GM10248 (cell line): Measurements from ENCODE around the gene DIP2B.

Source experiments
- CTCF ChIA-PET: fragments of 300-600 bp; sonication (Branson Sonifier 250); formaldehyde crosslinking; extraction: SDS; loops from one replicate; lab custom pipeline; 2021; ENCODE audit warnings: antibody characterized with exemption; lab: Yijun Ruan, JAX
- POLR2A ChIA-PET: fragments of 350-650 bp; sonication (Branson Sonifier 250); formaldehyde crosslinking; extraction: SDS; loops from one replicate; lab custom pipeline; 2020; ENCODE audit warnings: antibody characterized with exemption; lab: Yijun Ruan, JAX
- DNase-seq: peaks from one replicate; pipeline ENCODE4 v3.0.0; 2012; ENCODE audit errors: extremely low spot score
- TF ChIP-seq, protein P1 (sequence below): IDR thresholded peaks from 2 replicates; pipeline ENCODE4 v1.5.1; 2012; ENCODE audit warnings: mild to moderate bottlenecking, low read depth; ENCODE audit errors: extremely low read depth, missing control alignments, control extremely low read depth

The DIP2B gene

DNA sequence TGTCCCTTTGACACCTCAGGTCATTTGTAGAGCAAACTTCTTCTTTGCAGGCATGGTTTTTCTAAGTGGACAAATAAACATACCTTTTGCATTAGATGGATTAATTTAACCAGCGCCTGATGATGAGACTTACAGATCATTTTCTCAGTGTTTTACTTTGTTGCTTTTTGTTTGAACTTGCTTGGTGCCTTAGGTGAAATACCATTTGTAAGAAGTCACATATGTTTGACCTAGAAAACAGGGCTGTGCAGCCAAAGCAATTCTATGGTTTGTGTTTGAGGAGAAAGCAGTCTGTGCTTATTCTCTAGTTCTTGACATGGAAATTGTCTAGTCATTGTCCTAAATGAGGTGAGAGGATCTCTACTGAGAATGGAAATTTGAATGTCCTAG, 111.1 kb downstream of the DIP2B start:
- no peak for DNase-seq
- ChIA-PET CTCF (interaction anchor here (0.7 to 1.6 kb wide), 5 partner anchors 13 to 112 kb away, joined by 3 to 8 read pairs (median 5); partner anchors contain the start of gene DIP2B), POLR2A (no interaction called here)
- TF ChIP-seq, protein P1, sequence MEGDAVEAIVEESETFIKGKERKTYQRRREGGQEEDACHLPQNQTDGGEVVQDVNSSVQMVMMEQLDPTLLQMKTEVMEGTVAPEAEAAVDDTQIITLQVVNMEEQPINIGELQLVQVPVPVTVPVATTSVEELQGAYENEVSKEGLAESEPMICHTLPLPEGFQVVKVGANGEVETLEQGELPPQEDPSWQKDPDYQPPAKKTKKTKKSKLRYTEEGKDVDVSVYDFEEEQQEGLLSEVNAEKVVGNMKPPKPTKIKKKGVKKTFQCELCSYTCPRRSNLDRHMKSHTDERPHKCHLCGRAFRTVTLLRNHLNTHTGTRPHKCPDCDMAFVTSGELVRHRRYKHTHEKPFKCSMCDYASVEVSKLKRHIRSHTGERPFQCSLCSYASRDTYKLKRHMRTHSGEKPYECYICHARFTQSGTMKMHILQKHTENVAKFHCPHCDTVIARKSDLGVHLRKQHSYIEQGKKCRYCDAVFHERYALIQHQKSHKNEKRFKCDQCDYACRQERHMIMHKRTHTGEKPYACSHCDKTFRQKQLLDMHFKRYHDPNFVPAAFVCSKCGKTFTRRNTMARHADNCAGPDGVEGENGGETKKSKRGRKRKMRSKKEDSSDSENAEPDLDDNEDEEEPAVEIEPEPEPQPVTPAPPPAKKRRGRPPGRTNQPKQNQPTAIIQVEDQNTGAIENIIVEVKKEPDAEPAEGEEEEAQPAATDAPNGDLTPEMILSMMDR = no peak

DNA sequence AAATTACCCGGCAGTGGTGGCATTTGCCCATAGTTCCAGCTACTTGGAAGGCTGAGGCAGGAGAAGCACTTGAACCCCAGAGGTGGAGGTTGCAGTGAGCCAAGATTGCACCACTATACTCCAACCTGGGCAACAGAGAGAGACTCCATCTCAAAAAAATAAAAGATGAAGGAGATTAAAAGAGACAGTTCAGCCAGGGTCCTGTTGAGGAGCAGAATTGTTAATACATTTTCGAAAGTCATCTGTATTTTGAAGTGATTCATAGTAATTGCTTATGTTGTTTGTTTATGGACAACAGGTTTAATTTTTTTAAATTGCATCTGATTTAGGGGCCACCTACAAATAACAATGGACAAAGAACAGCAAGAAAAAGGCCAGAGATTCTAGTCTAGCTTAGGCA, 112.9 kb downstream of the DIP2B start:
- ChIA-PET POLR2A (no interaction called here), CTCF (interaction anchor here (1.6 kb wide), 1 partner anchor 113 kb away, joined by 4 read pairs; the partner anchor contains the start of gene DIP2B)
- no peak for DNase-seq
- TF ChIP-seq, protein P1 = no peak

DNA sequence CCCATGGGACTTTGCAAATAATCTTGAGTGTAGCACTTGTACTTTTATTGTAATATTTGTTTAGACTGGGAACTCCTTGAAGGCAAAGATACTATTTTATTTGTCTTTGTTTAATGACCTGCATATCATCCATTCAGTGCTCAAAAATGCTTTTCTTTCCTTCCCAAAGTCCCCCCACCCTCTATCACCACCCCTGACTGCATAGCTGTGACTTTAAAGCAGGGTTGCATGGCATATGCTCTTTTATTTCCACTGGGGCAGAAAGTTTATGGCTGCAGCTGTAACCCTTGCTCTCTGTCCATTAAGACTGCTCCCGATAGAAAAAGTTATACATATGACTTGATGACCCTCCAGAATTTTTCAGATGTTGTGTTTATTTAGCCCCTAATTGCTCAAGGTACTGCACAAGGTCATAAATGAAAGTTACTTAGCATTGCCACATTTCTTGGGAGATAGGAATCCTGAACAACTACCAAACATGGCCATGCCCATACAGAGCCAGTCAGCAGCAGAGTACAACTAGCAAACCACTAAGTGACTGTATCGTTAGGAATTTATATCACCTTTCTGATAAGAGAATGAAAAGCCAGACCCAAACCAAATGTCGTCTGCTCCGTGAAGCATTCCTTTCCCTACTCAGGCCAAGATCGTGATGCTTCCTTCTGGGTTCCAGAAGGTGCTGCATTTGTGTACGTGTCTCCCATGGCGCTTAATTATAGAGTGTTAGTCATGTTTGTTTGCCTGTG, 114.3 kb downstream of the DIP2B start:
- TF ChIP-seq, protein P1 = no peak
- CTCF ChIA-PET = no interaction called here
- POLR2A ChIA-PET = no interaction called here
- no peak for DNase-seq

DNA sequence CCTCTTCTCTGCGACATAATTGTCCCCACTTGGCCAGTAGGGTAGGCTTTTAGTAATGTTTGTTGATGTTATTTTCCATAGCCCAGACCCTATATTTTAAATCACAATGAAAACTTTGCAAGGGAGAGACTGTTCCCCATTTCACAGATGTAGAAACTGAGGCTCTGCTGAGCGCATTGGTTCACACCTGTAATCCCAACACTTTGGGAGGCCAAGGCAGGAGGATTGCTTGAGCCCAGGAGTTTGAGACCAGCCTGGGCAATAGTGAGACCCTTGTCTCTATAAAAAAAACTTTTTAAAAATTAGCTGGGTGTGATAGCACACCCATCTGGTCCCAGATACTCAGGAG, 114.8 kb downstream of the DIP2B start:
- POLR2A ChIA-PET = no interaction called here

DNA sequence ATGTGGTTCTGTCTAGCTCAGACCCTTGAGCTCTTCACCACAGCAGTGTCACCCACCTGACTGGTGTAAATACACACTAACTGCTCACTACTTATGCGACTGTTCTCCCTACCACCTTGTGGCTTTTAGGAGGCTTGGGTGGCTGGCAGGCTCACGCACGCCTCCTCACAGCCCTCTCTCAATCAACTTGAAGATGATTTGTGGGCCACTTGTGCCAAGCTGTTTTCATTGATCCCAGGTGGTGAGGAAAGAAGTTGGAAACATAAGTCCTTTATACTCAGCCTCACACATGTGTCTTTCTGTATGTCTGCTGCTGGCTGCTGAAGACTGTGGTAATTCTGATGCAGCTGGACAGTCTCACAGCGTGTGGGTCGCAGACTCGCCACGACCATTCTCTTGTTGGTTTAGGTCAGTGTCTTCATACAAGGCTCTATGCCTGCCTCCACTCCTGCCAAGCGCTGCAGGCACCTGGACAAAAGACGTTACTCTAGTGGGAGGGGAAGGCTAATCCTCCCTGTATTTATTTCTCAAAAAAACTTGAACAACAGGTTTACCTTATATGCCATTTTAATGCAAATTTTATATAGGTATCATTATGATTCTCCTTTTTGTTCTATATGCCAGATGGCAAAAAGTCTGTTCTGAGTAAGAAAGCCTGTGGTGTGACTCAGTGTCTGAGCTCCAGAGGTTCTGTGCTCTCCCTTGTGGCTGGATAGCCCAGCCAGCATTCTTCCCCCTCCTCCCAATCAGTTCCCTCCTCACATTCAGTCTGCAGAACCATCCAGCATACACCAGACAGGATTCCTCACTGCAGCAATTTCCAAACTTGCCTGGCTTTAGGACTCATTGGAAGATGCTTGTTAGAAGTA, 115.6 kb downstream of the DIP2B start:
- DNase-seq = no peak
- TF ChIP-seq, protein P1 = no peak
- ChIA-PET POLR2A (no interaction called here), CTCF (interaction anchor here (1.0 to 2.8 kb wide), 3 partner anchors 11 to 116 kb away, joined by 3 to 9 read pairs (median 8); partner anchors contain the start of gene DIP2B)

More for the DNA sequence above, 114.8 kb downstream of the DIP2B start:
- no peak for DNase-seq
- TF ChIP-seq, protein P1 = no peak
- CTCF ChIA-PET = interaction anchor here (2.8 kb wide), 1 partner anchor 19 kb away, joined by 9 read pairs; no protein-coding TSS in a partner anchor

DNA sequence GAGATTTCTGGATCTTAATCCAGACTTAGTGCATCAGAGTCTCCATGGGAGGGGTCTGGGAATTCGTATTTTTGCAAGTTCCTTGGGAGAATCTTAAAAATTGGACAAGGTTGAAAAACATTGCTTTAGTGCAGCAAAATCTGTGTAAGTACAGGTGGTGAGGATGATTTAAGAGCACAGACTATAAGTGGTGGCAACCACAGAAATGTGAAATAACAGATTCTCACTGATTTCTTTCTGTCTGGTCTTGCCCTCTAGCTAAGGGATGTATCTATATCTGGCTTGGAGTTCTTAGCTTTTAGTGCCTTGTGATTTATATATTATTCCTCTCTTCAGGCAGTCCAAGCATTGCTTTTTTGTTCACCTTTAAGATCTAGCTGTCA, 116.2 kb downstream of the DIP2B start:
- ChIA-PET POLR2A (no interaction called here), CTCF (interaction anchor here (1.0 to 2.8 kb wide), 3 partner anchors 11 to 117 kb away, joined by 3 to 9 read pairs (median 8); partner anchors contain the start of gene DIP2B)
- DNase-seq = no peak
- TF ChIP-seq, protein P1 = no peak
